BJ (cell line): ENCODE results near the gene PUS1. TPM values are rescaled to one million over a fixed set of nuclear protein-coding genes. Genes with fewer than 3 reads are reported as not detected.

Experiments used
- CTCF ChIA-PET: fragments of 350-600 bp; formaldehyde crosslinking; extraction: SDS; loops from one replicate; lab custom pipeline; 2021; ENCODE audit warnings: antibody characterized with exemption, inconsistent platforms; lab: Yijun Ruan, JAX
- POLR2A ChIA-PET: fragments of 300-600 bp; sonication (Branson Sonifier 250); formaldehyde crosslinking; extraction: SDS; loops from one replicate; lab custom pipeline; 2021; ENCODE audit warnings: antibody characterized with exemption; lab: Charles Lee
- DNase-seq: peaks from one replicate; pipeline ENCODE4 v3.0.0-alpha.2; 2011; ENCODE audit warnings: low read depth
- H3K27me3 ChIP-seq: 2 replicates; pipeline ENCODE4 v1.6.0; 2011; ENCODE audit warnings: low read length; ENCODE audit not compliant: control insufficient read depth, insufficient read depth
- H3K36me3 ChIP-seq: 2 replicates; pipeline ENCODE4 v1.5.1; 2011; ENCODE audit warnings: low read length; ENCODE audit not compliant: control insufficient read depth, insufficient read depth
- H3K4me3 ChIP-seq: 2 replicates; pipeline ENCODE4 v1.5.1; 2011; ENCODE audit warnings: low read depth, mild to moderate bottlenecking, control low read depth, low read length
- CTCF ChIP-seq: IDR thresholded peaks from 2 replicates; pipeline ENCODE4 v1.5.1; 2011; ENCODE audit warnings: low read depth, mild to moderate bottlenecking, control low read depth, inconsistent platforms, low read length, moderate library complexity; ENCODE audit not compliant: insufficient read depth
- polyA plus RNA-seq: library from polyadenylated mRNA; depleted of rRNA; stranded (reverse); fragments of >200 nt; gene quantifications from 2 replicates; pipeline ENCODE4 v1.2.3, GENCODE V29; 2011

The PUS1 gene
- polyA plus RNA-seq, 1 experiment, result 21.2 TPM

- no peak for TF ChIP-seq CTCF
- CTCF ChIA-PET, result interaction anchor here (1.2 kb wide), 1 partner anchor 44 kb away, joined by 4 read pairs; no protein-coding TSS in a partner anchor
- H3K4me3 ChIP-seq, result peak overlapping the region; percentile 82
- peaks cover 13% of the 10 kb centered on the region for H3K36me3 ChIP-seq
- H3K27me3 ChIP-seq, result no peaks in the 10 kb centered on the region
- POLR2A ChIA-PET, result no interaction called here
- DNase-seq, result no peak
These were observed 33.4 kb upstream of the PUS1 start for GRCh38 chr12:131895640-131896079.

- Histone ChIP-seq H3K36me3 (peaks cover 13% of the 10 kb centered on the region), H3K4me3 (peak overlapping the region; percentile 82), H3K27me3 (no peaks in the 10 kb centered on the region)
- DNase-seq, result peak; percentile 57
- no peak for TF ChIP-seq CTCF
- CTCF ChIA-PET, result interaction anchor here (0.6 to 1.2 kb wide), 5 partner anchors 15 to 108 kb away, joined by 3 to 4 read pairs (median 3); no protein-coding TSS in a partner anchor
- POLR2A ChIA-PET, result interaction anchor here (0.6 kb wide), 1 partner anchor 38 kb away, joined by 6 read pairs; no protein-coding TSS in a partner anchor
These were observed 32.8 kb upstream of the PUS1 start for GRCh38 chr12:131896080-131896810.

- no peak for DNase-seq
- no peak for TF ChIP-seq CTCF
- ChIA-PET POLR2A (interaction anchor here (0.6 kb wide), 1 partner anchor 38 kb away, joined by 6 read pairs; no protein-coding TSS in a partner anchor), CTCF (interaction anchor here (0.6 to 1.2 kb wide), 7 partner anchors 16 to 160 kb away, joined by 3 to 4 read pairs (median 3); no protein-coding TSS in a partner anchor)
- no peaks in the 10 kb centered on the region for H3K27me3 ChIP-seq
- peaks cover 17% of the 10 kb centered on the region for H3K36me3 ChIP-seq
- H3K4me3 ChIP-seq, result peak overlapping the region; percentile 82; the same call in 1 of the 2 replicates
These were observed 32.2 kb upstream of the PUS1 start for GRCh38 chr12:131896811-131897270.

- POLR2A ChIA-PET, result no interaction called here
- CTCF ChIA-PET, result interaction anchor here (0.6 to 1.2 kb wide), 5 partner anchors 27 to 161 kb away, joined by 3 to 4 read pairs (median 3); no protein-coding TSS in a partner anchor
- no peak for DNase-seq
- H3K27me3 ChIP-seq, result no peaks in the 10 kb centered on the region
- peaks cover 17% of the 10 kb centered on the region for H3K36me3 ChIP-seq
- TF ChIP-seq CTCF, result no peak
- H3K4me3 ChIP-seq, result no peak overlapping the region
These were observed 31.8 kb upstream of the PUS1 start for GRCh38 chr12:131897276-131897675.

- no peak for TF ChIP-seq CTCF
These were observed 31.2 kb upstream of the PUS1 start for GRCh38 chr12:131897875-131898274.

More at GRCh38 chr12:131897875-131898274, 31.2 kb upstream of the PUS1 start:
- CTCF ChIA-PET, result no interaction called here
- Histone ChIP-seq H3K27me3 (no peaks in the 10 kb centered on the region), H3K36me3 (peaks cover 19% of the 10 kb centered on the region), H3K4me3 (no peak overlapping the region)
- POLR2A ChIA-PET, result no interaction called here
- DNase-seq, result no peak
